Peyer's patch (tissue), 4 donors: ENCODE results near the gene RAD51B. TPM values are rescaled to one million over a fixed set of nuclear protein-coding genes. Genes with fewer than 3 reads are reported as not detected.
"Not testable (repeated sequence)": the region's sequence is repeated elsewhere in the genome, so short reads cannot be mapped to it uniquely, and the experiment has no call there.

ENCODE experiments used
- DNase-seq, 3 donors: peaks; one replicate each; pipeline ENCODE4 v3.0.0-alpha.2; 2017 to 2019
- H3K27ac ChIP-seq, 4 donors: fragments of 200-600 bp; sonication (generic); one replicate each; pipeline ENCODE4 v1.5.1; 2016 to 2019
- H3K27me3 ChIP-seq, 2 donors: fragments of 200-600 bp; sonication (generic); one replicate each; pipeline ENCODE4 v1.5.1; 2019
- H3K36me3 ChIP-seq, 3 donors: fragments of 200-600 bp; sonication (generic); one replicate each; pipeline ENCODE4 v1.5.1; 2016 to 2019
- H3K4me1 ChIP-seq, 4 donors: fragments of 200-600 bp; sonication (generic); one replicate each; pipeline ENCODE4 v1.5.1; 2016 to 2019
- H3K4me3 ChIP-seq, 4 donors: fragments of 200-600 bp; sonication (generic); 1 replicate in 3 of 4; 2 replicates in 1 of 4; pipeline ENCODE4 v1.5.1; 2016 to 2019; ENCODE audit warnings: mild to moderate bottlenecking in 1 of 4
- H3K9me3 ChIP-seq, 4 donors: fragments of 200-600 bp; sonication (generic); one replicate each; pipeline ENCODE4 v1.5.1; 2016 to 2019; ENCODE audit warnings: mild to moderate bottlenecking in 1 of 4
- CTCF ChIP-seq, 6 experiments: fragments of 450-650 bp in 4 of 6; fragments of 200-600 bp in 2 of 6; sonication (generic) in 1 of 6; IDR thresholded peaks; one replicate each; pipeline ENCODE4 v1.5.1; 2017 to 2019; ENCODE audit warnings: antibody characterized with exemption in 6 of 6, mild to moderate bottlenecking in 3 of 6, moderate library complexity in 1 of 6
- POLR2A ChIP-seq, 2 donors: fragments of 450-650 bp; IDR thresholded peaks; one replicate each; pipeline ENCODE4 v1.5.1; 2017; ENCODE audit warnings: antibody characterized with exemption in 2 of 2, mild to moderate bottlenecking in 2 of 2, moderate library complexity in 2 of 2
- total RNA-seq, 4 donors: library from RNA; depleted of rRNA; stranded (reverse); fragments of >200 nt; gene quantifications; one replicate each; pipeline ENCODE4 v1.1.0, GENCODE V29; 2016

The RAD51B gene
- total RNA-seq, 4 donors from 2014 or later = 12.6 to 103 (median 33.1) TPM

GRCh38 chr14:68099495-68100045 lies 280.0 kb downstream of the RAD51B start:
- Histone ChIP-seq H3K36me3 (no peaks in the 10 kb centered on the region), H3K27ac (peak overlapping the region in 1 of 4 donors; percentile 38), H3K4me1 (no peaks in the 10 kb centered on the region), H3K9me3 (peaks cover 0 to 15% (median 7%) of the 10 kb centered on the region in 4 donors), H3K27me3 (no peaks in the 10 kb centered on the region), H3K4me3 (no peak overlapping the region)
- TF ChIP-seq POLR2A (IDR thresholded peaks at IDR 0.05) (no peak), CTCF (IDR thresholded peaks at IDR 0.05) (no peak)
- DNase-seq = no peak

GRCh38 chr14:68101715-68102301 lies 282.2 kb downstream of the RAD51B start:
- DNase-seq, H3K27ac ChIP-seq, H3K36me3 ChIP-seq, H3K4me1 ChIP-seq, H3K27me3 ChIP-seq, H3K4me3 ChIP-seq: not testable (repeated sequence)
- H3K9me3 ChIP-seq = peaks cover 0 to 15% (median 7%) of the 10 kb centered on the region in 4 donors

GRCh38 chr14:68103853-68104252 lies 284.3 kb downstream of the RAD51B start:
- TF ChIP-seq POLR2A (IDR thresholded peaks at IDR 0.05) (no peak), CTCF (IDR thresholded peaks at IDR 0.05) (no peak)
- H3K9me3 ChIP-seq = peaks cover 0 to 15% (median 7%) of the 10 kb centered on the region in 4 donors
- no peaks in the 10 kb centered on the region for H3K27me3 ChIP-seq
- no peaks in the 10 kb centered on the region for H3K36me3 ChIP-seq
- DNase-seq = no peak
- H3K4me1 ChIP-seq = no peaks in the 10 kb centered on the region
- peak overlapping the region in 1 of 4 donors; percentile 40 for H3K27ac ChIP-seq
- no peak overlapping the region for H3K4me3 ChIP-seq

GRCh38 chr14:68104518-68104917 lies 284.9 kb downstream of the RAD51B start:
- Histone ChIP-seq H3K36me3 (no peaks in the 10 kb centered on the region), H3K27ac (peak overlapping the region in 1 of 4 donors; percentile 40), H3K9me3 (peaks cover 0 to 15% (median 7%) of the 10 kb centered on the region in 4 donors), H3K4me1 (no peaks in the 10 kb centered on the region), H3K4me3 (no peak overlapping the region), H3K27me3 (no peaks in the 10 kb centered on the region)
- DNase-seq = no peak
- TF ChIP-seq CTCF (IDR thresholded peaks at IDR 0.05) (no peak), POLR2A (IDR thresholded peaks at IDR 0.05) (no peak)

GRCh38 chr14:68105816-68106215 lies 286.2 kb downstream of the RAD51B start:
- no peak for TF ChIP-seq POLR2A (IDR thresholded peaks at IDR 0.05)
- TF ChIP-seq CTCF (IDR thresholded peaks at IDR 0.05) = no peak
- peaks cover 0 to 3% (median 0%) of the 10 kb centered on the region in 4 donors for H3K4me1 ChIP-seq

GRCh38 chr14:68106456-68106855 lies 286.9 kb downstream of the RAD51B start:
- no peak for TF ChIP-seq CTCF (IDR thresholded peaks at IDR 0.05)
- no peak for TF ChIP-seq POLR2A (IDR thresholded peaks at IDR 0.05)
- H3K36me3 ChIP-seq = no peaks in the 10 kb centered on the region
- H3K4me3 ChIP-seq = no peak overlapping the region
- H3K27me3 ChIP-seq = no peaks in the 10 kb centered on the region
- H3K4me1 ChIP-seq = peaks cover 0 to 9% (median under 1%) of the 10 kb centered on the region in 4 donors
- DNase-seq = no peak
- H3K9me3 ChIP-seq = peaks cover 0 to 9% (median 4%) of the 10 kb centered on the region in 4 donors
- no peak overlapping the region for H3K27ac ChIP-seq

More at GRCh38 chr14:68105816-68106215, 286.2 kb downstream of the RAD51B start:
- H3K27ac ChIP-seq = no peak overlapping the region
- H3K9me3 ChIP-seq = peaks cover 0 to 14% (median 5%) of the 10 kb centered on the region in 4 donors
- DNase-seq = no peak
- no peak overlapping the region for H3K4me3 ChIP-seq
- no peaks in the 10 kb centered on the region for H3K36me3 ChIP-seq
- H3K27me3 ChIP-seq = no peaks in the 10 kb centered on the region
